H4 (cell line): ENCODE data around the gene CCL4. TPM values are rescaled to one million over a fixed set of nuclear protein-coding genes. Genes with fewer than 3 reads are reported as not detected.

Experiments
- DNase-seq: peaks from one replicate; pipeline ENCODE4 v3.0.0-alpha.2; 2015; ENCODE audit warnings: low spot score
- total RNA-seq: library from RNA; depleted of rRNA; stranded (reverse); fragments of >200 nt; shearing (Covaris generic); gene quantifications from 2 replicates; pipeline ENCODE4 v1.2.3, GENCODE V29; 2014; rRNA removed

The CCL4 gene
- total RNA-seq, 1 experiment from 2014 or later, result not detected

DNA sequence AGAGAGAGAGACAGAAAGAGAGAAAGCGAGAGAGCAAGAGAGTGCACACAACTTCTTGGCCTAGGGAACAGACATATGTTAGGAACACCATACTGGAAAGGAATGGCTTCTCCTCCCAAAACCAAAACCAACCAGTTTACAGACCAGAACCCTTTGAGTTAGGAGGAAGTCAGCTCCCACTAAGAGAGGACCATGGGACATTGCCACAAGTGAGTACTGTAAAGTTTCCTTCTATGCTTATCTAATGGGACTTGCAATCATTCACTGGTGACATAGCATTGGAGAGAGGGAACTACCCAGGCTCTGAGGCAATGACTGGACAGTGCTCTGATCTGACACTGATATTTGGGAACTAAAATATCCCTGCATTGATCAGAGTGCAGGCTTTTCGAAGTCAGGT lies 40.4 kb downstream of the CCL4 start:
- DNase-seq, result no peak

DNA sequence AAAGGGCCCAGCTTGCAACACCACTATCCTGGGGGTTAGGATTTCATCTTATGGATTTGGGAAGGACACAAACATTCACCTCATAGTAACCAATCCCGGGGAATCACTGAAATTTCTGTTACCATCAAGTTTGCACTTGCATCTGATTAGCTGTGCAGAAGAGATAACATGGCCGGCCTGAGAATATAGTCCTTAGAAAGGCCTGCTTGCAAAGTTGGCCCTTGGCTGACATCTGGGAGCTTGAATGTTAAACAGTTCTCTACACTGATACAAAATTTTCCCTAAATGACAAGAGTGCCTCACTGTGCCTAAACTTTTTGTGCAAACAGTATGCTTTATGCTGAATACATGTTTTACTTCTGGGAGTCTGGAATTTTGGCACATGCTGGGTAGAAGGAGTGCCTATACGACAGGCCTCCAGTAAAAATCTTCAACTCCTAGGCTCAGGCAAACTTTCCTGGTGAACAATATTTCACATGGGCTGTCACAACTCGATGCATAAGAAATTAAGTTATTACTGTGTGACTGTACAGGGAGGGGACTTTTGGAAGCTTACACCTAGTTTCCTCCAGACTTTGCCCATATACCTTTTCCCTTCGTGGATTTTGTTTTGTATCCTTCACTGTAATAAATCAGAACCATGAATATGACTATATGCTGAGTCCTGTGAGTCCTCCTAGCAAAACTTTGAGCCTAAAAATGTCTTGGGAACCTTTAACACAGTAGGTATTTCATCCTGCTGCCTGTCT lies 41.5 kb downstream of the CCL4 start:
- DNase-seq, result no peak

DNA sequence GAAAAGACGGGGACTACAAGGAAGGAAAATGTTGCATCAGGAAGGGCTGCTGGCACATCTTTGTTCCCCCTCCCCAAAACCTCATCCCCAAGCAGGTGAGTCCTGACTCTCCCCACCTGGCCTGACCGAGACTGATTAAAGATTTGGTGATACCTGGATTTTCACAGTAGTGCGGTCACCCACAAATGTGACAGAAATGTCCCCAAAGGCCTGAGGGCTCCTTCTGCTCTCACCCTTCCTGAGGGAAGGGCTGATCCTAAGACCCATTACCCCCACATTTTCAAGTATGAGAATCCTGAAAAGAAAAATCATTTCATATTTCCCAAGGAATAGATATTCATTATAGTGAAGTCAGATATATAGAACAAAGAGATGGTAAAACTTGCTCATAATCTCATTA lies 44.0 kb downstream of the CCL4 start:
- no peak for DNase-seq

- peak; percentile 74 for DNase-seq
Measured at GRCh38 chr17:36148559-36149295, 45.1 kb downstream of the CCL4 start.

DNA sequence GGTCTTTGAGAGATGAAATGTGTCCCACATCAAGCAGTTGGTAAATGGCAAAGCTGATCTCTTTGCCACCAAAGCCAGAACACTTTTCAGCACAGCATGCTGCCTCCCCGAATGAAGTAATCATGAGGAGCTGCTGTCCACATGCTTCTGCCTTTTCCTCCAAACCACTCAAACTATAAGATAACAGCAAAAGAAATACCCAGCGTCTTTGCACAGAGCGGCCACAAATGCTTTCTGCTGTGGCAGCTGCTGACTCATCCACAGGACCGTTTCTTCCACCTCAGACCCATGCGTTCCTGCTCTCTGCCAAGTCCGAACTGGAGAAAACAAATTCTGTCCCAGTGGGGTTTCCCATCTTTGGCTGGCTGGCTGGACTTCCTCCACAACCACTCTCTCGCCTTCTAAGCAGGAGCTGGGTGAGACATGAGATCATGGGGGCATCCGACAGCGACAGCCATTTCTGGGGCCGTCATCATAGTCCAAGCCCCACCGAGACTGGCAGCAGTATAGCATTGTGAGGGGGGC lies 45.7 kb downstream of the CCL4 start:
- DNase-seq, result peak; percentile 65

DNA sequence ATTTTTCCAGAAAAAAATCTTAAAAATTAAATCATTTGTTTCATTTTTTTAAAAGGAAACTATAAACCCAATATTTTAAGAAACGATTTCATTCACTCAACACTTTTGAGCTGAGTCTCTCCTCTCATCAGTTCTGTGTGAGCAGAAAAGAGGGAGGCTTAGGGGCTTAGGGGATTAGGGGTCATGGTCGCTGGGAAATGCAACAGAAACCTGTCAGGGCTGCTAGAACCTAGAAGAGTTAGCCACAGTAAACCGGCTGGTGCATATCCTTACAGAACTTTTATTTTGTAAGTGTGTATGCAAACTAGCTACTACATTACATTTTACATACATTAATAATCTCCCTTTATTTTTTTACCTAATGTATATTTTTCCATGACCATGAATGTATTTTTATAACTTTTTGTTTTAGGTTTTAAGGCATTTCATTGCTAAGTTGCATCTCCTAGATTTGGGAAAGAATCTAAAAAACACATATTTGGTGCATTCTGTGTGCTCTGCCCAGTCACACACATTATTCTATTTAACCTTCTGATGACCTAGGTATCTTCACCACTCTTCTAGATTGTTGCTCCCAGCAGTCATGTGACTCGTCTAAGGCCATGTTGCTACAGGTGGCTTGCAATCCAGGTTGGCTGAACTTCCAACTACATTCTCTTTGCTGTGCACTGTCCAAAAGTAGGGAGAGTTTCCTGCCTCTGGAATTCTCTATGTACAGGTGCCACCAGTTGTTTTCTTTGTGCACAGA lies 48.4 kb downstream of the CCL4 start:
- no peak for DNase-seq

GRCh38 chr17:36152639-36153120 lies 49.1 kb downstream of the CCL4 start:
- peak; percentile 10 for DNase-seq

DNA sequence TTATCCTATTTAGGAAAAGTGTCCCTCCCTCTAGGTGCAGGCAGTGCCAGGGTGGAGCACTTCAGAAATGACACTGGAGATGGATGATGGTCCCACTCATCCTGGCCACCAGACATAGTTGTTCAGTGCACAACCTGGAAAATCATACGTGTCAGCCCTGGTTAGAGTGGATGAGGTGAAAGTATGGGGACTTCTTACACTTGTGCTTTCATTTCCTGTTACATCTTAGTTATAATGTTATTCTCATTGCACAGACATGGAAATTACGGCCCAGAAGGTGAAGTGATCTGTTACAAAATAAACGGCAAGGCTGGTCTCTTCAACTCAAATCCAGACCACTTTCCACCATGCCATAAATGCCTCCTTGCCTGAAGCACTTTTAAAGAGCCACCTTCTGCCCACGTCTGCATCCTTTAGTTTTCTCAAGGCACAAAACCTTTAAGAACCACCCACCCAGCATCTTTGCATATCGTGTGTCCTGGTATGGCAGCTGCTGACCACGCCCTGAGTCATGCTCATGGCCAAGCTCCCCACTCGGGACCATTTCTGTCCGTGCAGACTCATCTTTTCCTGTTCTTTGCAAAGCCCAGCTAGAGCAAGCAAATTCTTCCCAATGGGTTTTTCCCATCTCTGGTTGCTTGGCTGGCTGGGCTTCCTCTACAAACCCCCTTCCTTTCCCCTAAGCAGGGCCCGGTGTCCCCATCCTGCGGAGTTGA lies 50.4 kb downstream of the CCL4 start:
- DNase-seq, result peak; percentile 3

Other genes starting within 250 kb of the CCL4 start
- gene HEATR9, start 234.9 kb upstream of the CCL4 start, total RNA-seq, result not detected in 2 replicates
- gene CCL5, start 223.5 kb upstream of the CCL4 start, total RNA-seq, result 0.31 TPM in 1 of 2 replicates, not detected in the other
- gene RDM1, start 173.1 kb upstream of the CCL4 start, total RNA-seq, result 0.66 and 1.1 TPM in 2 replicates
- gene LYZL6, start 160.1 kb upstream of the CCL4 start, total RNA-seq, result not detected in 2 replicates
- gene CCL16, start 122.3 kb upstream of the CCL4 start, total RNA-seq, result not detected in 2 replicates
- not detected in 2 replicates for gene CCL14, start 117.1 kb upstream of the CCL4 start, total RNA-seq
- gene CCL15, start 102.3 kb upstream of the CCL4 start, total RNA-seq, result not detected in 2 replicates
- not detected in 2 replicates for gene CCL23, start 85.9 kb upstream of the CCL4 start, total RNA-seq
- gene CCL18, start 39.6 kb upstream of the CCL4 start, total RNA-seq, result not detected in 2 replicates
- gene CCL3, start 13.7 kb upstream of the CCL4 start, total RNA-seq, result not detected in 2 replicates
- gene TBC1D3B, start 72.8 kb downstream of the CCL4 start, total RNA-seq, result 0.39 TPM in 1 of 2 replicates, not detected in the other
- not detected in 2 replicates for gene CCL3L1, start 92.9 kb downstream of the CCL4 start, total RNA-seq
- not detected in 2 replicates for gene CCL4L2, start 107.2 kb downstream of the CCL4 start, total RNA-seq
- gene TBC1D3I, start 160.7 kb downstream of the CCL4 start, total RNA-seq, result not detected in 2 replicates
- gene TBC1D3G, start 220.1 kb downstream of the CCL4 start, total RNA-seq, result not detected in 2 replicates